ENCODE results near the gene TMEM41B. TPM values are rescaled to one million over a fixed set of nuclear protein-coding genes. Genes with fewer than 3 reads are reported as not detected.

The TMEM41B gene
- total and polyA plus RNA-seq, 2 of the 8 experiments (the other 6 are each of a cell fraction or from before 2014, with no cell fraction given): 24.3 to 50.1 TPM

GRCh38 chr11:9277176-9277575 lies 37.2 kb downstream of the TMEM41B start:
- Histone ChIP-seq H4K5ac (ENCODE audit: insufficient read length, low read depth, low read length) (no peak overlapping the region), H3K27ac (ENCODE audit: low read depth, low read length) (no peak overlapping the region), H2AK5ac (ENCODE audit: low read depth, low read length) (no peak overlapping the region), H2BK120ac (replicated peaks; ENCODE audit: low read depth, low read length) (no peak overlapping the region), H3K14ac (ENCODE audit: insufficient read length) (no peak overlapping the region), H3K9me3 (ENCODE audit: insufficient read depth in 2 of 2, low read depth in 1 of 2, low read length in 1 of 2) (no peaks in the 10 kb centered on the region), H2BK5ac (ENCODE audit: low read depth, low read length) (no peak overlapping the region), H3K79me1 (ENCODE audit: low read depth, low read length) (no peaks in the 10 kb centered on the region), H4K91ac (replicated peaks; ENCODE audit: insufficient read length, low read length) (no peak overlapping the region), H3K4me2 (ENCODE audit: insufficient read depth in 1 of 2, low read depth in 2 of 2, low read length in 2 of 2) (no peak overlapping the region), H2AFZ (ENCODE audit: low read length) (no peak overlapping the region), H3K9ac (replicated peaks in 1 of 4; ENCODE audit: extremely low read depth in 1 of 4, low read depth in 3 of 4, low read length in 3 of 4) (no peak overlapping the region), H2BK15ac (ENCODE audit: low read length) (no peak overlapping the region), H4K8ac (ENCODE audit: extremely low read depth, insufficient read depth, low read length) (no peak overlapping the region; the same call in 1 of the 2 replicates), H3K4me1 (replicated peaks in 1 of 4; ENCODE audit: control insufficient read depth in 3 of 4, insufficient read depth in 4 of 4, low read length in 3 of 4) (no peaks in the 10 kb centered on the region), H2BK12ac (ENCODE audit: low read depth, low read length) (no peak overlapping the region), H3K23ac (ENCODE audit: insufficient read length) (no peak overlapping the region), H3K18ac (ENCODE audit: extremely low read depth, low read length) (no peak overlapping the region), H3K4ac (replicated peaks; ENCODE audit: insufficient read length, low read depth, low read length) (no peak overlapping the region), H3K27me3 (replicated peaks in 1 of 4; ENCODE audit: control insufficient read depth in 3 of 4, extremely low read depth in 1 of 4, insufficient read depth in 3 of 4, low read length in 3 of 4) (no peaks in the 10 kb centered on the region), H3K79me2 (ENCODE audit: control insufficient read depth in 1 of 2, insufficient read depth in 2 of 2, low read length in 2 of 2) (no peaks in the 10 kb centered on the region), H3K4me3 (ENCODE audit: extremely low read depth in 1 of 4, insufficient read depth in 2 of 4, low read depth in 3 of 4, low read length in 4 of 4) (no peak overlapping the region), H2BK20ac (ENCODE audit: low read length) (no peak overlapping the region), H3K23me2 (ENCODE audit: low read depth, low read length) (no peaks in the 10 kb centered on the region), H3K56ac (replicated peaks; ENCODE audit: insufficient read length, low read depth, low read length) (no peak overlapping the region), H3K36me3 (ENCODE audit: control insufficient read depth in 2 of 4, insufficient read depth in 4 of 4, low read length in 3 of 4) (peaks cover 0 to 21% (median 7%) of the 10 kb centered on the region in 4 experiments; a peak in 4 of 8 replicates), H4K20me1 (replicated peaks in 1 of 2; ENCODE audit: control insufficient read depth in 1 of 2, insufficient read depth in 2 of 2, low read length in 2 of 2) (no peaks in the 10 kb centered on the region)
- 93% methylated on average over 8 of the region's 8 CpGs; no CpG with 5 or more reads in 1 of the 2 experiments for WGBS, 2 experiments (ENCODE audit: extremely low coverage in 1 of 2, insufficient coverage in 1 of 2, insufficient read length in 1 of 2, insufficient replicate concordance in 2 of 2, low coverage in 1 of 2, low lambda C conversion rate in 2 of 2, missing lambda C conversion rate in 1 of 2)
- CTCF ChIA-PET (ENCODE audit: partially characterized antibody): interaction anchor here (0.7 to 3.6 kb wide), 7 partner anchors 11 to 159 kb away, joined by 3 to 16 read pairs (median 3); partner anchors contain the start of gene DENND5A
- FAIRE-seq (no peak), DNase-seq (ENCODE audit: low read depth in 1 of 2, low spot score in 2 of 2) (no peak)
- POLR2A ChIA-PET (ENCODE audit: partially characterized antibody): interaction anchor here (0.6 to 1.9 kb wide), 4 partner anchors 11 to 145 kb away, joined by 3 to 18 read pairs (median 5); partner anchors contain the start of gene DENND5A
- no peak for TF ChIP-seq RFX5 (IDR thresholded peaks at IDR 0.05; ENCODE audit: borderline replicate concordance, low read depth, low read length)
- TF ChIP-seq SRF (IDR thresholded peaks at IDR 0.05; ENCODE audit: low read depth, low read length): no peak
- TF ChIP-seq NANOG (IDR thresholded peaks at IDR 0.05; ENCODE audit: insufficient read depth, low read depth, low read length, poor library complexity, severe bottlenecking): no peak
- no peak for TF ChIP-seq E2F6 (IDR thresholded peaks at IDR 0.05)

All from H1 (cell line).